ENCODE measurements around the gene SNTB2.
"Not testable (repeated sequence)": the region's sequence is repeated elsewhere in the genome, so short reads cannot be mapped to it uniquely, and the experiment has no call there.

SNTB2 gene

GRCh38 chr16:69236319-69236718, 49.4 kb downstream of the SNTB2 start:
- no peak for DNase-seq (ENCODE audit: low read depth)

DNA sequence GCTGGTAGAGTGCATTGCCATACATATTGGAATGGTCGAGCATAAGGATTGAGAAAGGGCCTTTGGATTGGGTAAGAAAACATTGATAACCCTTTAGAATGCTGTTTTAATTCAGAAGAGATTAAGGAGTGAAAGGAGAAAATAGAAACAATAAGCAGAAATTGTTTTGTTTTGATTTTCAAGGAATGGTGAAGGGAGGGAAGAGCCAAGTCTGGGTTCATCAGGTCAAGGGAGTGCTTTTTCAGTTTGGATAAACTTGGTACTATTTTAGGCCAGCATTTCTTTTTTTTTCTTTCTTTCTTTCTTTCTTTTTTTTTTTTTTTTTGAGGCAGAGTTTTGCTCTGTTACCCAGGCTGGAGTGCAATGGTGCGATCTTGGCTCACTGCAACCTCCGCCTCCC, 50.3 kb downstream of the SNTB2 start:
- no peak for DNase-seq (ENCODE audit: low read depth)

- DNase-seq (ENCODE audit: low read depth), result no peak
These were observed 52.9 kb downstream of the SNTB2 start for GRCh38 chr16:69239851-69240250.

DNA sequence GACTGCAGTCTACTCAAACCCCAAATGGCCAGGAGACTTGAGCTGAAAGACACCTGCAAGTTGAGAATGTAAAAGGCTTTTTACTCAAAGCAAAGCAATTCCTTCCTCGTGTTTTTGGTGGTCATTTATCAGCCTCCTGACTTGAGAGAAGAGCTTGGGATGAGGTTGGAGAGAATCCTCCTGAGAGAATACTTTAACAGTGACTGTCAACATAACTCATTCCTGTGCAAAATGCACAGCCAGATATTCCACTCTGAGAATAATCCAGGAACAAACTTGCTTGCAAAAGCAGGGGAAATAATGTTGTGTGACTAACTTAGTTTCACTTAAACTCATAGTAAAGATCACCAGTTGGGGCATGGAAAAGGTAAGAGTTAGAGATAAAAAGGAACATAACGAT, 53.4 kb downstream of the SNTB2 start:
- no peak for DNase-seq (ENCODE audit: low read depth)

- no peak for DNase-seq (ENCODE audit: low read depth)
These were observed 55.0 kb downstream of the SNTB2 start for GRCh38 chr16:69241926-69242325.

DNA sequence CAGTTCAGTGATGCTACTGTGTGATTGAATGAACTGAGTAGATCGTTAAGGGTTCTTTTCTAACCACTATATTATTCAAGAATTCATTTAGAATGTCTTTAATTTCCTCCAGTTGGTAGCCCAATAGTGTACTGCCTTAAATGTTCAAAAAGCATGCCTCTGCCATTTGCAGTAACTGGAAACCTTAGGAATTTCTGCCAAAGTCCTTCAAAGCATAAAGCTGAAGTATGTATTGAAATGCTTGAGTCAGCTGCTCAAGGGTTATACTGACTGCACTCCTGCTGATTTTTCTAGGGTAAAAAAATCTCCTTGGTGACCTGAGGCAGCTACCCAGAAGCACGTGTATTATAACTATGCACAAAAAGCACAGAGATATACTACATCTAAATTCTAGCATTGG, 56.5 kb downstream of the SNTB2 start:
- no peak for DNase-seq (ENCODE audit: low read depth)

DNA sequence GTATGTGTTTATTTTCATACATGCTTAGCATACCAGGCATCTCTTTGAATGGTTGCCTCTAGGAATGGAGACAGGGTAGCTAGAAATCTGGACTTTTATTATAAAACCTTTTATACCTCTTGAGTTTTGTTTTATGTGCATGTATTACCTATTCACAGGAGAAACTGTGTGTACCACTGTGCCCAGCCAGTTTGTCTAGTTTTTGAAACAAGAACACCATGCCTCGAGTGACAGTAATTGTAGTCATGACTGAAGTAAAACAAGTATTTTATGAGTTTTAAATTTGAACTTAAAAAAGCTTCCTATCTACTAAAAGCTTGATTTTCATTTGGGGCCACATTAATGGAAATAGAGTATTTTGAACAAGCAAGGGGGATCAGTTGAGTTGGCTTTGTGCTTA, 57.4 kb downstream of the SNTB2 start:
- DNase-seq (ENCODE audit: low read depth), result no peak

DNA sequence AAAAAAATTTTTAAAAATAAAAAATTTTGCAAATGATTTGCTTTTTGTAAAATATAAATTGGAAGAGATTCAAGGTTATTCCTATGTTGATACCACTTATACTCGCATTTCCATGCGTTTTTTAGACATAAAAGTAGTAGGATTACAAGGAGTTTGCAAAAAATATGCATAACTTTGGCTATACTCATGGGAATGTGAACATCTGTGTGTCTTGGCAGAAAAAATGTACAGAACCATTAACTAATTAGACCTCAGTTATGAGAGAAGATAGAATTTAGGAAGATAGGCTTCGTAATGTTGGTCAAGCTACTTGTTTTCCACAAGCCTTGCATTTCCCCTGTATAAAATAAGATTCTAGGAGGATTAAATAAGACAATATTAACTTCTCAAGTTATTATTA, 63.1 kb downstream of the SNTB2 start:
- DNase-seq (ENCODE audit: low read depth), result no peak

- no peak for DNase-seq (ENCODE audit: low read depth)
These were observed 66.9 kb downstream of the SNTB2 start for GRCh38 chr16:69253870-69254341.

DNA sequence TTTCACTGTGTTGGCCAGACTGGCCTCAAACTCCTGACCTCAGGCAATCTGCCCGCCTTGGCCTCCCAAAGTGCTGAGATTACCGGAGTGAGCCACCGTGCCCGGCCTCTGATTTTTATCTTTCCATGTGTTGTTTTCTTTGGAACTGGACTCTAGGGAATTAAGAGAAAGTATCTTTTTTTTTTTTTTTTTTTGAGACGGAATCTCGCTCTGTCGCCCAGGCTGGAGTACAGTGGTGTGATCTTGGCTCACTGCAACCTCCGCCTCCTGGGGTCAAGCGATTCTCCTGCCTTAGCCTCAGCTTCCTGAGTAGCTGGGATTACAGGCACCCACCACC, 72.4 kb downstream of the SNTB2 start:
- not testable (repeated sequence) for DNase-seq (ENCODE audit: low read depth)

DNA sequence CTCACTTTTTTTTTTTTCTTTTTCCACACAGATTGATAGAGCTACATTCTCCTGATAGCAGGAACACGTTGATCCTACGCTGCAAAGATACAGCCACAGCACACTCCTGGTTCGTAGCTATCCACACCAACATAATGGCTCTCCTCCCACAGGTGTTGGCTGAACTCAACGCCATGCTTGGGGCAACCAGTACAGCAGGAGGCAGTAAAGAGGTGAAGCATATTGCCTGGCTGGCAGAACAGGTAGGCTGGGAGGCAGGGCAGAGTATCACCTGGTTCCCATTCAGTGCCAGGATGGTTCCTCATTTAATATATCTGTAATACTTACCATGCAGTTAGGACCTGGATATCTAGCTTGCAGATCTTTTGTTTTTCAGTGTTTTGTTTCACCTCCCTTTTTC, 73.1 kb downstream of the SNTB2 start:
- DNase-seq (ENCODE audit: low read depth), result no peak

DNA sequence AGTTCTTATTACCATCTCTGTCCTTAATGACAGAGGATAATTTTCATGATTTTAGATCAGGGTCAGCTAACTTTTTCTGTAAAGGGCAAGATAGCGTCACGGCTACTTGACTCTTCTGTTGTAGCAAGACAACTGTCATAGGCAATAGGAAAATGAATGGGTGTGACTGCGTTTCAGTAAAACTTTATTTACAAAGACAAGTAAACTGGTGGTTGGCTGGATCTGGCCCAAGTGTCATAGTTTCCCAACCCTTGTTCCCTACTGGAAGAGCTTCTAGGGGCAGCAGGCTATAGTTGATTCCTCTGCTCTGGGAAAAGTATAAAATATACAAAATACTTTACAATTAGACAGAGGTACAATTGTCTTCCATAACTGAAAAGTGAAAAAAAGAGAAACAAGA, 73.5 kb downstream of the SNTB2 start:
- no peak for DNase-seq (ENCODE audit: low read depth)

DNA sequence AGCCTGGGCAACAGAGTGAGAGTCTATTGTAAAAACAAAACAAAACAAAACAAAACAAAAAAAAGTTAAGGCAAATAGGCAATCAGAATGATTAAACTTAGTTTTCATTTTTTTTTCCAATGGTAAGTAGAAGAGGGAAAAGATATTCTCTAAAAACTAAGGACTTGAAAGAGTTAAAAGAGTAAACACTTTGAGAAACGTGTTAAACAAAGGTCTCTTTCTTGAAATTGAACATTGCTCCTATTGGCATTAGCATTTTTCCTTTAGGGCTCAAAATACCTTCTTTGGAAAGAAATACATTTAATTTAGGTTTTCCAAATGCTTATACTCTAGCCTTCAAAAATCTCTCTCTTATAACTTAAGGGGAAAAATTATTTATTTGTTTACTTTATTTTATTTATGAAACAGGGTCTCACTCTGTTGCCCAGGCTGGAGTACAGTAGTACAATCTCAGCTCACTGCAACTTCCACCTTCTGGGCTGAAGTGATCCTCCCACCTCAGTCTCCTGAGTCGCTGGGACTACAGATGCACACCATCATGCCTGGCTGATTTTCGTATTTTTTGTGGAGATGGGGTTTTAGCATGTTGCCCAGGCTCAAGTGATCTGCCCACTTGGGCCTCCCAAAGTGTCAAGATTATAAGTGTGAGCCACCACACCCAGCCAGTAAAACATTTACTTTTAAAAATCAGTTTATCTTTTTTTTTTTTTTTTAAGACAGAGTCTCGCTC, 79.5 kb downstream of the SNTB2 start:
- DNase-seq (ENCODE audit: low read depth), result no peak

GRCh38 chr16:69267633-69268032, 80.7 kb downstream of the SNTB2 start:
- no peak for DNase-seq (ENCODE audit: low read depth)

- no peak for DNase-seq (ENCODE audit: low read depth)
These were observed 83.4 kb downstream of the SNTB2 start for GRCh38 chr16:69270395-69270794.

GRCh38 chr16:69270831-69271230, 83.9 kb downstream of the SNTB2 start:
- DNase-seq (ENCODE audit: low read depth), result no peak

GRCh38 chr16:69273009-69273408, 86.0 kb downstream of the SNTB2 start:
- no peak for DNase-seq (ENCODE audit: low read depth)

DNA sequence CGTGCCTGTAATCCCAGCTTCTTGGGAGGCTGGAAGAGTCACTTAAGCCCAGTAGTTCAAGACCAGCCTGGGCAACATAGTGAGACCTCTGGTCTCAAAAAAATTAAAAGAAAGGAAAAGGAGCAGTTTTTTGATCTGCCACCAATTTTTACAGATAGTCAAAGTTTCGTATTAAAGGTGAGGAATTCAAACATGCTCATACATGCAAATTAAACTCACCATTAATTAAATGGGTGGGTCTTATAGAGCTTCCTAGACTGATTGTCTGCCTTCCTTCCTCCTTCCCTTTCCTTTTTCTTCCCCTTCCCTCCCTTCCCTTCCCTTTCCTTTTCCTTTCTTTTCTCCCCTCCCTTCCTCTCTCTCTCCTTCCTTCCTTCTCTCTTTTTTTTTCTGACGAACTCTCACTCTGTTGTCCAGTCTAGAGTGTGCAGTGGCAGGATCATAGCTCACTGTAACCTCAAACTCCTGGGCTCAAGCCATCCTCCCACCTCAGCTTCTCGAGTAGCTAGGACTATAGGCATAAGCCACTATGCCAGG, 87.8 kb downstream of the SNTB2 start:
- DNase-seq (ENCODE audit: low read depth), result no peak

- no peak for DNase-seq (ENCODE audit: low read depth)
These were observed 89.5 kb downstream of the SNTB2 start for GRCh38 chr16:69276148-69277115.

- DNase-seq (ENCODE audit: low read depth), result no peak
These were observed 90.4 kb downstream of the SNTB2 start for GRCh38 chr16:69277413-69277812.

- no peak for DNase-seq (ENCODE audit: low read depth)
These were observed 96.9 kb downstream of the SNTB2 start for GRCh38 chr16:69283851-69284250.

DNA sequence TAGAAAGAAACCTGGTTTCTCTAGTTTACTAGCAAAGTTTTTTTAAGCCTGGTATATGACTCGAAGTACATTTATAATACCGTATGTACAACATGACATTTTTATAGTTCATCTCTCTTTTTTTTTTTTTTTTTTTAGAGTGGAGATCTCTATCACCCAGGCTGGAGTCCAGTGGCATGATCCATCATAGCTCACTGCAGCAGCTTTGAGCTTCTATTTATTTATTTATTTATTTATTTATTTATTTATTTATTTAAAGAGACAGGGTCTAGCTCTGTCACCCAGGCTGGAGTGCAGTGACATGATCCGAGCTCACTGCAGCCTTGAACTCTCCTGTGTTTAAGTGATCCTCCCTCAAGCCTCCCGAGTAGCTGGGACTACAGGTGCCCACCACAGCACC, 98.3 kb downstream of the SNTB2 start:
- DNase-seq (ENCODE audit: low read depth), result no peak

Measured in stimulated activated CD8-positive, alpha-beta memory T cell treated with anti-CD3 and anti-CD28 coated beads, Interleukin-4, amount 100 ng/mL, for 24 hours (primary cell).